Psoas muscle (tissue), 8 donors: ENCODE measurements around the gene EHD2. TPM values are rescaled to one million over a fixed set of nuclear protein-coding genes. Genes with fewer than 3 reads are reported as not detected.
A peak's percentile ranks its signal among the peaks of the same experiment; 100 is the strongest.
"Not testable (repeated sequence)": the region's sequence is repeated elsewhere in the genome, so short reads cannot be mapped to it uniquely, and the experiment has no call there.

Source experiments
- ATAC-seq, 4 donors: fragments of 200-7000 bp; cut with Tn5 transposase; one replicate each; pipeline ENCODE4 v1.9.1; 2020; ENCODE audit warnings: moderate library complexity in 3 of 4, mild to moderate bottlenecking in 2 of 4
- DNase-seq, 2 donors: peaks; one replicate each; pipeline ENCODE4 v3.0.0-alpha.2; 2020
- H3K27ac ChIP-seq: fragments of 200-600 bp; one replicate; pipeline ENCODE4 v1.8.0; 2022
- H3K27me3 ChIP-seq, 3 donors: fragments of 200-600 bp in 1 of 3; one replicate each; pipeline versions ENCODE4 v1.6.1 to v1.8.0; 2013 to 2022; ENCODE audit warnings: low read length in 2 of 3, mild to moderate bottlenecking in 2 of 3, moderate library complexity in 1 of 3; ENCODE audit not compliant: insufficient read depth in 3 of 3
- H3K36me3 ChIP-seq, 2 donors: fragments of 200-600 bp in 1 of 2; one replicate each; pipeline versions ENCODE4 v1.6.1 to v1.8.0; 2013 to 2022; ENCODE audit warnings: low read depth in 1 of 2, mild to moderate bottlenecking in 1 of 2, moderate library complexity in 1 of 2; ENCODE audit not compliant: insufficient read depth in 1 of 2
- H3K4me1 ChIP-seq: fragments of 200-600 bp; one replicate; pipeline ENCODE4 v1.8.0; 2022
- H3K4me3 ChIP-seq: fragments of 200-600 bp; one replicate; pipeline ENCODE4 v1.8.0; 2022; ENCODE audit warnings: mild to moderate bottlenecking
- H3K9me3 ChIP-seq: fragments of 200-600 bp; one replicate; pipeline ENCODE4 v1.8.0; 2022
- WGBS, 3 donors: extraction: QIAGEN DNeasy Blood & Tissue Kit; methylation state at CpG; one replicate each; pipeline versions ENCODE4 v1.1.6 to v1.1.7; 2013; 5-methylcytosine and 5-hydroxymethylcytosine counted together
- intact Hi-C, 2 donors: fragments of 100-400 bp; cut with DNase I; formaldehyde crosslinking; loops; one replicate each; pipeline versions ENCODE4 v1.11.0 to v1.14.2; 2022
- polyA plus RNA-seq, 3 donors: library from polyadenylated mRNA; stranded (reverse); fragments of 200-250 nt; gene quantifications; one replicate each; pipeline ENCODE4 v1.2.3, GENCODE V29; 2013
- total RNA-seq, 4 donors: library from RNA; stranded (reverse); fragmentation: NEBNext Ultra II Directional in 2 of 4; extraction: Animal tissue kit (Norgen Biotek cat#: 25700) in 2 of 4; gene quantifications; one replicate each; pipeline versions ENCODE4 v1.2.1 to v1.2.4, GENCODE V29; 2021 to 2023
- TF ChIP-seq, protein P1 (sequence below): fragments of 200-600 bp; IDR thresholded peaks from one replicate; pipeline ENCODE4 v1.8.0; 2022; ENCODE audit warnings: antibody characterized with exemption
- donor health status: healthy with polysubstance abuse.
- donor health status: DM: no; HTN: no; CAD: no; lungs with moderate emphysema.
- donor health status: Bipolar disorder and iron deficiency.
- donor health status: healthy.
- donor health status: DM: yes; HTN: yes; CAD: no.
- donor health status: DM: no; HTN: no; CAD: no.
- donor health status: DM: no; HTN: no; CAD: no.
- donor health status: DM: yes; HTN: yes; CAD: no.

The EHD2 gene
- total and polyA plus RNA-seq, 7 donors: 14.7 to 46.3 (median 27.8) TPM

DNA sequence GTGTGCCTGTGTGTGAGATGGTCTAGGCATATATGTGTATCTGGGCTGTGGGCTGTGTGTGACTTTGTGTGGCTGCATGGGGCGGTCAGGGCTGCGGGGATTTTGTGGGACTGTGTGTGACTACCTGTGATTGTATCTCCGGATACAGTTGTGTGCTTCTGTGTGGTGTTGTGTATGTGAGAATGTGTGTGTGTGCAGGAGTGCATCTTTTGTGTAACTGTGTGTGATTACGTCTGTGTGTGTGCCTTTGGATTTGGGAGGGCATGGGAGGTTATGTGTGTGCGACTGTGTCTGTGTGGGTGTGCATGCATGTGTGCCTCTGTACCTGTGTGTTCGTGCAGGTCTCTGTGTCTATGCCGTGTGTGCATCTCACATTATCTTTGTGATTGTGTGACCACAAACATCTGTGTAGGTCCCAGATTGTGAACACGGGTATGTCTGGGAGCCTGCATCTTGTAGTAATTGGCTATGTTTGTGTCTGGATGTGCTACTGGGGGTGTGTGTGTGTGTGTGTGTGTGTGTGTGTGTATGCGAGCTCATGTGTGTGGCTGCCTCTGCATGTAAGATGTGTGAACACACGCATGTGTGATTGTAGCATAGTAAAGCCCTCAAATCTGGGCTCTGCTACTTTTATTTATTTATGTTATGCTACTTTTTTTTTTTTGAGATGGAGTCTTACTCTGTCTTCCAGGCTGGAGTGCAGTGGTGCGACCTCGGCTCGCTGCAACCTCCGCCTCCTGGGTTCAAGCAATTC lies 7.6 kb downstream of the EHD2 start:
- no peaks in the 10 kb centered on the region for H3K9me3 ChIP-seq
- TF ChIP-seq, protein P1, sequence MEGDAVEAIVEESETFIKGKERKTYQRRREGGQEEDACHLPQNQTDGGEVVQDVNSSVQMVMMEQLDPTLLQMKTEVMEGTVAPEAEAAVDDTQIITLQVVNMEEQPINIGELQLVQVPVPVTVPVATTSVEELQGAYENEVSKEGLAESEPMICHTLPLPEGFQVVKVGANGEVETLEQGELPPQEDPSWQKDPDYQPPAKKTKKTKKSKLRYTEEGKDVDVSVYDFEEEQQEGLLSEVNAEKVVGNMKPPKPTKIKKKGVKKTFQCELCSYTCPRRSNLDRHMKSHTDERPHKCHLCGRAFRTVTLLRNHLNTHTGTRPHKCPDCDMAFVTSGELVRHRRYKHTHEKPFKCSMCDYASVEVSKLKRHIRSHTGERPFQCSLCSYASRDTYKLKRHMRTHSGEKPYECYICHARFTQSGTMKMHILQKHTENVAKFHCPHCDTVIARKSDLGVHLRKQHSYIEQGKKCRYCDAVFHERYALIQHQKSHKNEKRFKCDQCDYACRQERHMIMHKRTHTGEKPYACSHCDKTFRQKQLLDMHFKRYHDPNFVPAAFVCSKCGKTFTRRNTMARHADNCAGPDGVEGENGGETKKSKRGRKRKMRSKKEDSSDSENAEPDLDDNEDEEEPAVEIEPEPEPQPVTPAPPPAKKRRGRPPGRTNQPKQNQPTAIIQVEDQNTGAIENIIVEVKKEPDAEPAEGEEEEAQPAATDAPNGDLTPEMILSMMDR: no peak
- DNase-seq (no peak), ATAC-seq (no peak)
- peaks cover 0 to 23% (median 10%) of the 10 kb centered on the region in 3 donors for H3K27me3 ChIP-seq
- WGBS, 3 donors: 70 to 82% (median 71%) methylated on average over 14 of the region's 14 CpGs
- peaks cover 0 to 11% of the 10 kb centered on the region in 2 donors for H3K36me3 ChIP-seq
- intact Hi-C loops: no loop called here
- peaks cover 5% of the 10 kb centered on the region for H3K4me1 ChIP-seq
- H3K27ac ChIP-seq: no peak overlapping the region
- H3K4me3 ChIP-seq: peak overlapping the region; percentile 41

DNA sequence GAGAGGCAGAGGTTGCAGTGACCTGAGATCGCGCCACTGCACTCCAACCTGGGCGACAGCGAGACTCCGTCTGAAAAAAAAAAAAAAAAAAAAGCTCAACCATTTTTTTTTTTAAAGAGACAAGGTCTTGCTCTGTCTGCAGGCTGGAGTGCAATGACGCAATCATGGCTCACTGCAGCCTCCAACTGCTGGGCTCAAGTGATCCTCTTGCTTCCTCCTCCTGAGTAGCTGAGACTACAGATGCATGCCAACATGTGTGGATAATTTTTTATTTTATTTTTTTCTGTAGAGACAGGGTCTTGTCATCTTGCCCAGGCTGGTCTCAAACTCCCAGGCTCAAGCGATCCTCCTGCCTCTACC lies 10.3 kb downstream of the EHD2 start:
- TF ChIP-seq, protein P1: no peak
- intact Hi-C loops: loop anchor here in 1 of 2 donors (1.0 kb wide), 1 partner anchor 20 kb away; no protein-coding TSS in a partner anchor
- Histone ChIP-seq H3K4me1 (peaks cover 8% of the 10 kb centered on the region), H3K4me3 (peak overlapping the region; percentile 33), H3K9me3 (no peaks in the 10 kb centered on the region), H3K36me3 (peaks cover 0 to 11% of the 10 kb centered on the region in 2 donors), H3K27me3 (peaks cover 0 to 15% (median 2%) of the 10 kb centered on the region in 3 donors), H3K27ac (peak overlapping the region; percentile 19)
- peak; percentile 69 to 82 for DNase-seq
- WGBS, 3 donors: 7 to 25% (median 9%) methylated on average over 7 of the region's 7 CpGs
- ATAC-seq: peak in 3 of 4 donors; percentile 31 to 49 (median 36)

GRCh38 chr19:47725759-47726401 lies 12.7 kb downstream of the EHD2 start:
- Histone ChIP-seq H3K4me3 (no peak overlapping the region), H3K27me3 (peaks cover 0 to 13% (median 2%) of the 10 kb centered on the region in 3 donors), H3K27ac (no peak overlapping the region), H3K9me3 (no peaks in the 10 kb centered on the region), H3K36me3 (peaks cover 0 to 11% of the 10 kb centered on the region in 2 donors), H3K4me1 (peaks cover 11% of the 10 kb centered on the region)
- ATAC-seq (no peak), DNase-seq (no peak)
- TF ChIP-seq, protein P1: no peak
- WGBS, 3 donors: 85 to 91% (median 89%) methylated on average over 47 to 48 of the region's 48 CpGs
- intact Hi-C loops: no loop called here

DNA sequence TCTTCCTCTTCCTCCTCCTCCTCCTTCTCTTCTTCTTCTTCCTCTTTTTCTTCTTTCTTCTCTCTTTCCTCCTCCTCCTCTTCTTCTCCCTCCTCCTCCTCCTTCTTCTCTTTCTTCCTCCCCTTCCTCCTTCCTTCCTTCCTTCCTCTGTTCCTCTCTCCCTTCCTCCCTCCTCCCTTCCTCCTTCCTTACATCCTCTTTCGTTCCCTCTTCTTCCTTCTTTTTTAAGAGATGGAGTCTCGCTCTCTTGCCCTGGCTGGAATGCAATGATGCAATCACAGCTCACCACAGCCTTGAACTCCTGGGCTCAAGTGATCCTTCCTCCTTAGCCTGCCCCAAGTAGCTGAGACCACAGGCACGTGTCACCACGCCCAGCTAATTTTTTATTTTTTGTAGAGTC lies 13.2 kb downstream of the EHD2 start:
- Histone ChIP-seq H3K27ac (no peak overlapping the region), H3K4me3 (no peak overlapping the region), H3K36me3 (peaks cover 0 to 11% of the 10 kb centered on the region in 2 donors), H3K27me3 (peaks cover 0 to 14% (median 2%) of the 10 kb centered on the region in 3 donors), H3K4me1 (peaks cover 11% of the 10 kb centered on the region), H3K9me3 (no peaks in the 10 kb centered on the region)
- WGBS, 3 donors: 69 to 75% (median 71%) methylated on average over 4 of the region's 4 CpGs
- ATAC-seq: no peak
- no peak for DNase-seq
- intact Hi-C loops: no loop called here
- TF ChIP-seq, protein P1: no peak

DNA sequence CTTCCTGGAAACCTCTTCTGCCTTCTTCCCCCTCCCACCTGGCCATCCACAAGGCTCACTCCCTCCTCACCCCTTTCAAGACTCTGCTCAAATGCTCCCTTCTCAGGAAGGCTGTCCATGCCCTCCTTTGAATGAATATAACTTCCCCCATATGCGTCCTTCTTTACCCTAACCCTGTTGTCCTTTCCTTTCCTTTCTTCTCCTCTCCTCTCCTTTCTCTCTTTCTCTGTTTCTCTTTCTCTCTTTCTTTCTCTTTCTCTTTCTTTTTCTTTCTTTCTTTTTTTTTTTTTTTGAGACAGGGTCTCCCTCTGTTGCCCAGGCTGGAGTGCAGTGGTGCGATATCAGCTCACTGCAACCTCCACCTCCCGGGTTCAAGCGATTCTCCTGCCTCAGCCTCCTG lies 15.1 kb downstream of the EHD2 start:
- H3K27ac ChIP-seq, intact Hi-C loops, ATAC-seq, H3K4me3 ChIP-seq, DNase-seq, H3K9me3 ChIP-seq: not testable (repeated sequence)
- Histone ChIP-seq H3K27me3 (peaks cover 0 to 11% (median 0%) of the 10 kb centered on the region in 3 donors), H3K4me1 (peaks cover 11% of the 10 kb centered on the region), H3K36me3 (peaks cover 0 to 11% of the 10 kb centered on the region in 2 donors)
- 84 to 92% (median 85%) methylated on average over 4 of the region's 4 CpGs for WGBS, 3 donors
